NCI-H1105 (cell line): Measurements from ENCODE around the gene GNB1.
A peak's percentile ranks its signal among the peaks of the same experiment; 100 is the strongest.
"Not testable (repeated sequence)": the region's sequence is repeated elsewhere in the genome, so short reads cannot be mapped to it uniquely, and the experiment has no call there.

Experiments
- DNase-seq: peaks from one replicate; lab custom pipeline; 2025; lab: John Stamatoyannopoulos, UW

The GNB1 gene

DNA sequence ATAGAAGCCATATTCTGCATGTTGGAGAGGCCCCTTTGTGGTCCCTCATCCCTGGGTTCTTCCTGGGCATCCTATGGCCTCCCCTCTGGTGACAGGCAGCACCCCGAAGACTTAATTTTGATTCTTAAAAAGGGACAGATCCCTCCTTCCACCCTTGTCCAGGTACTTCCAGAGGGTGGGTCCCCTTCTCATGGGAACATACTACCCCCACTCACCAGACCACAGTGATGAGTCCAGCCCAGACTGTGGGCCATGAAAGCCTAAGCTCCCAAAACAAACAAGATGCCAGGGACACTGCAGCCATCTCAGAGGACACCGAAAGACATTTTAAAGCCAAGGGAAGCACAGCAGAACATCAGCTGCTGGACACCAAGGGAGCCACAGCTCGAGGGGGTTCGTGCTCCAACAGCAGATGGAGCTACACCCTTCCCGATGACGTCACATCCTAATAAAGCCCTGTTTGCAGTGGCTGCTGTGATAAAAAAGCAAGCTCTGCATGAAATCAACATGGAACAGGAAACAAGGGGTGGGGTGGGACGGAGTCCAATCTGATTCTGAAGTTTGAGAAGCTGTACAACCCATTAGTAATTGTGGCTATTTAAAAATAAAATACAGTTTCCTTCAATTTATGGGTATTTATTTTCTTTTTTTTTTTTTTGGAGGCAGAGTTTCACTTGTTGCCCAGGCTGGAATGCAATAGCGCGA lies 32.4 kb downstream of the GNB1 start:
- no peak for DNase-seq

DNA sequence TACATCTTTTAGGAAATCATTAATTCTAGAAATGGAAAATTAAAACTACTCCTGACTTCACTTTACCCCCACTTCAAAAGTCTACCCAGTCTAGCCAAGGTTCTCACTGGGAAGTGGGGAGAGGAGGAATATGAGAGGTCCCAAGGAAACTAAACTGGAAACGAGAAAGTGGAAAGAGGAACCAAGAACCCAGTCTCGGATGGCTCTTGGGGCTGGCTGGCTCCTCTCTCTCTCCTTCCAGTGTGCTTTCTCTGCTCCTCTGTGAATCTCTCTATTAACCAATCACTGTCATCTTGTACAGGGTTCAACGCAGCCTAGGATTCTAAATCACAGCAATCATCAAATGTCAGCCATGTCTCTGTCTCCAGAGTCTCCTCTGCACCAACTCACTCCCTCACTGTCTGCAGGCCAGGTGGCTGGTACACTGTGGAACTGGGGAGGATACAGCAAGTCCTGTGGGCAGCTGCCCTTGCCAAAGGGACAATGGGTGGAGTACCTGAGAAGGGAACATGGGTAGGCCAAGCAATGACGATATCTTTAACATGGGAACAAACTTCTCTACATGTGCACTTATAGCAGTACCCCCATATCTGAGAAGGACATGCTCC lies 33.7 kb downstream of the GNB1 start:
- DNase-seq = no peak

- not testable (repeated sequence) for DNase-seq
Observed at GRCh38 chr1:1856161-1856560, 34.7 kb downstream of the GNB1 start.

DNA sequence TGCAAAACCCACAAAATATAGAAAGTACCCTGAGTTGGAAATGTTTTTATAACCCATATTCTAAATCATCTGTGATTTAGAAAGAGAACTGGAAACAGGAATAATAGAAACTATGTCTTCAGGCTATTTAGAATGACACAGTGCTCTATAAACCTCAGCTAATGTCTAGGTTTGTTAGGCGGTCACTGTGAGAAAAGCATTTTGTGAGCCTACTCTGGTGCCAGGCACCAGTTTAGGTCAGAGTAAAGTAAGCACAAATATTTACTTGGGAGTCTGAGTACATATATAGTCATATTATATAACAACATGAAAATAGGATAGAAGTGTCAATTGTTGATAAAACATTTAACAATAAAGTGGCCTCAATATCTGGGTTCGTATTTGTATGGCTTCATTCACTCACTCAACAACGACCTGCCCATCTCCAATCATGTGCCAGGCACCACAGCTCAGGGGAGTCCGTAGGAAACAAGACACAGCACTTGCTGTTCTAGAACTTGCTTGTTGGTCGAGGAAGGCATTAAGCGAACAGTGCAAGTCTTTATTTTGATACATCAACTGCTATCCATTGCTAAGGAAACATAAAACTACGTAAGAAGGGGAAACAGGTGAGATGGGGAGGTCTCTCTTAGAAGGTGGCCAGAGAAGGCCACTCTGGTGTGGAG lies 37.2 kb downstream of the GNB1 start:
- DNase-seq = no peak

GRCh38 chr1:1852619-1853414 lies 38.1 kb downstream of the GNB1 start:
- DNase-seq = no peak

DNA sequence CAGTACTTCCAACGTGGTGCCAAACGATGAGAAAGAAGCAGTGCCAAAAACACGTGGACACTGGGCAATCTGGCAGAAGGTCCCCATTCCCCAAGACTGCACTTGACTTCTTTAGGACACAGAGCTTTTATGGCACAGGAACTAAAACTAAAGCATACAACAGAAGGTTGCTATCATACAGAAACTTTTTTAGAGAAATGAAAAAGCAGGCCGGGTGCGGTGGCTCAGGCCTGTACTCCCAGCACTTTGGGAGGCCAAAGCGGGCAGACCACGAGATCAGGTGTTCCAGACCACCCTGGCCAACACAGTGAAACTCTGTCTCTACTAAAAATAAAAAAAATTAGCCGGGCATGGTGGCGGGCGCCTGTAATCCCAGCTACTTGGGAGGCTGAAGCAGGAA lies 43.0 kb downstream of the GNB1 start:
- DNase-seq = no peak

- DNase-seq = no peak
Observed at GRCh38 chr1:1847061-1847850, 43.6 kb downstream of the GNB1 start.

DNA sequence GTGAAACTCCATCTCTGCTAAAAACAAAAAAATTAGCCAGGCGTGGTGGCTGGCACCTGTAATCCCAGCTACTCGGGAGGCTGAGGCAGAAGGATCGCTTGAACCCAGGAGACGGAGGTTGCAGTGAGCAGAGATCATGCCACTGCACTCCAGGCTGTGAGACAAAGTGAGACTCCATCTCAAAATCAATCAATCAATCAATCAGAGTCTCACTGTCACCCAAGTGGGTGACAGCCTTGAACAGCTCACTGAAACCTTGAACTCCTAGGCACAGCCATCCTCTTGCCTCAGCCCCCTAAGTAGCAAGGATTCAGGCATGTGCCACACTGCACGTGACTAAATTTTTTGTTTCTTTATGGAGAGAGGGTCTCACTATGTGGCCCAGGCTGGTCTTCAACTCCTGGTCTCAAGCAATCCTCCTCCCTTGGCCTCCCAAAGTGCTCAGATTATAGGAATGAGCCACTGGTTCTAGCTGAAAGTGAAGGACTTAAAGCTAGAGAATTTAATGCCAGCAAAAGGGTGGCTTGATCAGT lies 44.4 kb downstream of the GNB1 start:
- no peak for DNase-seq

DNA sequence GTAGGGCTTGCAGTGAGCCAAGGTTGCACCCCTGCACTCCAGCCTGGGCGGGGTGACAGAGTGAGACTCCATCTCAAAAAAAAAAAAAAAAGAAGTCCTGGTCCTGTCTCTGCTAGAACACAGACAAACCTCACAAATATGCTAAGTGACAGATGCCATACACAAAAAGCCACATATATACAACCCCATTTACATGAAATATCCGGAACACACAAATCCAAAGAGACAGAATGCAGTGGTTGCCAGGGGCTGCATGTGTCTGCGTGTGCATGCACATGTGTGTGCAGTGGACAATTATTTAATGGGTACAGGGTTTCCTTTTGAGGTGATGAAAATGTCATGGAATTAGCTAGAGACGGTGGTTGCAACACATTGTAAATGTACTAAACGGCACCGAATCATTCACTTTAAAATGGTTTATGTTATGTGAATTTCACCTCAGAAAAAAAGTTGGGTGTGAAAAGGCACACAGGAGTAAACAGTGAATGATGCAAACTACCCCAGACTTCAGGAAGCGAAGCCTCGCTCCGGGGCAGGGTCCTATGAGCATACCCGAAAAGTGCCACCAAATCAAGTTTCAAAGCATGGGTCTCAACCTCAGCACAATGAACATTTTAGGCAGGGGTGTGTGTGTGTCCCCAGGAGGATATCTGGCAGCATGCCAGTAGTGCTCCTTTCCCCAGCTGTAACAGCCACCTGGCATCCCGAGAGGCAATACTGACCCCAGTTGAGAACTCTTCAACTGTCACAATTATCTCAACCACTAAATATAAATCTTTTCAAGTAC lies 48.3 kb downstream of the GNB1 start:
- DNase-seq = peak; percentile 60

GRCh38 chr1:1841575-1841995 lies 49.3 kb downstream of the GNB1 start:
- DNase-seq = no peak

- no peak for DNase-seq
Observed at GRCh38 chr1:1839311-1839965, 51.4 kb downstream of the GNB1 start.

- DNase-seq = no peak
Observed at GRCh38 chr1:1836119-1836518, 54.8 kb downstream of the GNB1 start.

GRCh38 chr1:1835546-1835945 lies 55.3 kb downstream of the GNB1 start:
- no peak for DNase-seq

GRCh38 chr1:1833916-1834325 lies 57.0 kb downstream of the GNB1 start:
- no peak for DNase-seq

DNA sequence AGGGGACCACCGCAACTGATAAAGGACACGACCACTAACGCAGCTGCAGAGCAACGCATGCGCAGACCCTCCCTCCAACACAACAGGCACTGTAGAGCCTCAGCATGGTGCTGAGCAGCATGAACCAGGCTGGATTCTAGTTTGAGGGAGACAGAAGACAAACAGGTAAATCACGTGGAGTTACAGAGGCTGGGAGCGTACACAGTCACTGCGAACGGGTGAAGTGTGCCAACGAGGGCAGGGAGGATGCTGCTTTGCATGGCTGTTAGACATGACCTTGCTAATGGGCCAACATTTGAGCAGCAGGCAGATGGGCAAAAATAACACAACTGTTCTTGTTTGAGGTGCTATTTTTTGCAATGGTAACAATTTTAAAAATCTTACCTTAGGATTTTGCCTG lies 57.4 kb downstream of the GNB1 start:
- DNase-seq = no peak

- DNase-seq = no peak
Observed at GRCh38 chr1:1832820-1833219, 58.1 kb downstream of the GNB1 start.

- no peak for DNase-seq
Observed at GRCh38 chr1:1832166-1832565, 58.7 kb downstream of the GNB1 start.

DNA sequence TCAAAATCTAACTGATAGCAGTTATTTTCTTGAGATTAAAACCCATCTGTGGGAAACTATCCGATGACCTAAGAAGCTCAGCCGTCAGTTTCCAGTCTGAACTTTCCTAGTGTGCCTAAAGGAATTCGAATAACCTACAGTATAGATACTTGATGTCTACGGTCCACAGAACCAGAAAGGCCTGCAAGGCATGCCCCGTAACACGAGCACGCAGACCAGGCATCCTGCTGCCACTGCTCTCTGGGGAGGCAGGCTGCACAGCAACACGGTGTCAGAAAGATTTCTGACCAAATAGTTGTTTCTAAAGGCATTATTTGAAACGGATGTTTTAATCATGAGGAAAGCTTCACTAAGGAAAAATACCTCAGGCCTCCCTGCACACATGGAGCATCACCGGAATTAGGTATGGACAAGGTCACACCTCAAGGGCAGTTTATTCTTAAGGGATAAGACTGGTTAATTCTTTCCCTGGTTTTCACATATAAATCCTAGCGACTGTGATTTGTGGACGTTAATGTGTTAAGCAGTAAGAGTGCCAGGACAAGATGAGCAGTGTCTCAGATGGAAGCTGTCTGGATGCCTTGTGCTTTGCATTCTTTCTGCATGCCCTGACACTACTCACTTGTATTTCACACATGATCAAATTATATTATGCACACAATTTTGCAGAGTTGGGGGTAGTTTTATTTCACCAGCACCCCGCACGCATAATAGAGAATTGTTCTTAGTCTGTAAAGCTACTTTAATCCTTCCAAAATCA lies 63.6 kb downstream of the GNB1 start:
- DNase-seq = no peak

DNA sequence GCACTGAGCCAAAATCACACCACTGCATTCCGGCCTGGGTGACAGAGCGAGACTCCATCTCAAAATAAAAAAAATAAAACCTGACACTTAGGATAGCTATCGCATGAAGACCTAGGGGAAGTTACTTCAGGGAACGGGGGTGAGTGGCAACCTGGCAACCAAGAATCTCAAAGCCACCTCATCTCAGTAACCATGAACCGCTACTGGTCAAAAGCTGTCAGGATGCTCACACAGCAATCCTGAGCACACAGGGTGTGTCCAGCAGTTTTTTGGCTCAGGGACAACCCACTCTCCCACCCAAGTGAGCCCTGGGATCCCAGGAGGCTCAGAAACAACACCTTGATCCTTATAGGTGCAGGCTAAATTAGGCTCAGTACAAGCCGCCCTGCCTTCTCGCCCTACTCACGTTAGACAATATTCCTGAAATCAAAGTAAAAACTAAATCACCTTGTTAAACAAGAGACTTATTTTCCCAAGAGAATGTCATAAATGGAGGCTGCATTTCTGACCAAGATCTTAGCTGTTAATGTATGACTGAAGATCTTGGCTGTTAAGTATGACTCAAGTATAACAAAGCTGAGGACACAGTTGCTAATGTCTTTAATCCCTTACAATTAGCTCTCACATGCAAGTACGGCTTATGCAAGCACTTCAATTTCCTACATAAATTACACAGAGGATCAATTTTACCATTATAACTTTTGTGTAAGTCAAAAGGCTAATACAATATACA lies 64.4 kb downstream of the GNB1 start:
- DNase-seq = no peak
